HT-29 (cell line): ENCODE results near the gene SLC29A4. TPM values are rescaled to one million over a fixed set of nuclear protein-coding genes. Genes with fewer than 3 reads are reported as not detected.
"Not testable (repeated sequence)": the region's sequence is repeated elsewhere in the genome, so short reads cannot be mapped to it uniquely, and the experiment has no call there.

Experiments
- DNase-seq: peaks from one replicate; pipeline ENCODE4 v3.0.0-alpha.2; 2015; ENCODE audit warnings: low spot score
- total RNA-seq: library from RNA; depleted of rRNA; stranded (reverse); fragments of >200 nt; shearing (Covaris generic); gene quantifications from 2 replicates; pipeline ENCODE4 v1.2.3, GENCODE V29; 2014

The SLC29A4 gene
- total RNA-seq, 1 experiment from 2014 or later, result 7.1 TPM

GRCh38 chr7:5295039-5296014, 12.6 kb downstream of the SLC29A4 start:
- no peak for DNase-seq

DNA sequence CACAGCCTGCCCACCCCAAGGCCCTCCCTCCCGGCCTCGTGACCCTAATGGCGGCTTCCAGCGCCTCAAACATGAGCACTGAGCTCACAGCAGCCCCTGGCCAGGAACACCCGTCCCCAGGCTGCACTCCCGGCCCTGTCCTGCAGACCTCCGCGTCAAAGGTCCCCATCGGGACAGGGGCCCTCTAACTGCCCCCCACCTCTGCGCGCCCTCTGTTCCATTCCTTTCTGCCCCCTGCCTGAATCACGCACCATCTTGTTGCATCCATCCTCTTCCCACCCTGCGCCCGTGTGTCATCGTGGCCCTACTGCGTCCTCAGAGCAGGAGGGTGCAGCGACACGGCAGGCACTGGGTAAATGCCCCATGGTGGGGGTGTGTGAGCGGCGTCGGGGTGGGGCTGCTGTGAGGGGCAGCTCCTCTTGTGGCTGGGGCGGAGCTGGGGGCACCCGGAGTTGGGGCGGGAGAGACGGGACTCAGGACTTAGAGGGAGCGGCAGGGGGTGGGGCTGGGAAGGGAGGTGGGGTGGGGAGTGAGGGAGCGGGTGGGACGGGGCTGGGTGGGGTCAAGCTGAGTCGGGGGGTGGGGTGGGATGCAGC, 13.4 kb downstream of the SLC29A4 start:
- DNase-seq, result no peak

GRCh38 chr7:5296611-5297226, 14.0 kb downstream of the SLC29A4 start:
- peak; percentile 29 for DNase-seq

GRCh38 chr7:5300366-5300765, 17.6 kb downstream of the SLC29A4 start:
- no peak for DNase-seq

DNA sequence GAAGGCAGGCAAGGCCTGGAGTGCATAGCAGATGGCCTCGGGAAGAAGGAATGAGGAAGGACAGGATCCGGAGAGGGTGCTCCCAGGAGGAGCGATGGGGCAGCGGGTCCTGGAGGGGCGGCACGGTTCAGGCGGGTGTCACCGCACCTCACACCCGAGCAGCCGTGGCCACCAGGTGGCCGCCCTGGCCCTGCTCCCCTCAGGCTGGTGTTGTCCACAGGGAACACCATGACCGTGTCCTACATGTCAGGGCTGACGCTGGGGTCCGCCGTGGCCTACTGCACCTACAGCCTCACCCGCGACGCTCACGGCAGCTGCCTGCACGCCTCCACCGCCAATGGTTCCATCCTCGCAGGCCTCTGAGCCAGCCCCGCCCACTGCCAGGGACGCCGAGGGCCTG, 19.8 kb downstream of the SLC29A4 start:
- DNase-seq, result no peak

GRCh38 chr7:5303061-5303460, 20.3 kb downstream of the SLC29A4 start:
- DNase-seq, result no peak

DNA sequence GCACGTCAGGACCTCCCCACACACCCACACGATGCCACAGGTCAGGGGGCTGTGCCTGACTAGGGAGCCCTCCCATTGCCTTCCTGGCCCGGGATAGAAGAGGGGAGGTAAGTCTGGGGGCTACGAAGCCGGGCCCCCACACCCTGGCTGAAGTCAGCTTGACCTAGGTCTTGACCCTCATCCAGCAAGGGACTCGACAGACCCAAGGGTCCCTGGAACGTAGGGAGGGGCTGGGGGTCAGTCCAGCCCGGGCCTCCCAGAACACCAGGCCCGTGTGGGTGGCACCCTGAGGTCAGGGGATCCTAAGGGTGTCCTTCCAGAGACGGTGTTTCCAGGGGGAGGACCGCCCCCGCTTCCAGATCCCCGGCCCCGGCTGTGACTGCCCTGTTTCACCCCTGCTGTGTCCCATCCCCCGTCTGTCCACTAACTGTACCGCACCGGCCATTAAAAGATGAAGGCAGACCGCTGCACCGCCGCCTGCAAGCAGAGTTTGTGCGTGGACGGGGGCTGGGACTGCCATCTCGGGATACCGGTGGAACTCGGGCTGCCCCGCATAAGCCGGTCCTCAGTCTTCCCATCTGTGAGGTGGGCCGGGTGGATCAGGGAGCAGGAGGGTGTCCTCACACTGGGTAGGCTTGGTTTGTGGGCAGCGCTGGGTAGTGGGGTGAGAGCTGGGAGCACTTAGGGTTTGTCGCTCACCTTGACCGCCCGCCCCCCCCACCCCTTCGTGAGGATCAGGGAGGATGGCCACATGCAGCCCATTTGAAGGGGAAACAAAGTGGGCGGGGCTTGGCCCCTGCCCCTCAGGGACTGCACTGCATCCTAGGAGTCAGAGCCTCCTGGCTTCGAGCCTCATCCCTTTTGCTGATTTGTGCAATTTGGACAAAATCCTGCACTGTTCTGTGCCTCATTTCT, 21.1 kb downstream of the SLC29A4 start:
- DNase-seq, result no peak

DNA sequence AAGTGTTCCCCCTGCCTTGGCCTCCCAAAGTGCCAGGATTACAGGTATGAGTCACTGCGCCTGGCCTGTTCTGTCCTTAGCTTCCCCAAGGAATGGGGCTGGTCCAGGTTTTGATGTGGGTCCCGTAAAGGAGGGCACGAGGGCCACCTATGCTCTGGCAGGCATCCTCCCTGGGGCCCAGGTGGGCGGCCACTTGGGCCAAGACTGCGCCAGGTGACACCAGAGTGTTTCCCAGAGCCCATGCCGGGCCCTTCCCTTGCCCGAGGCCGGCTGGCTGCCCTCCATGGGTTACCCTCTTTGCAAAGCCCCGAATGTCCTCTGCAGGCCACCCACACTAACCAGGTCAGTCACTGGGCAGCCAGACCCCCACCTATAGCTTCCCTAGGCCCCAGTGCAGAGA, 22.3 kb downstream of the SLC29A4 start:
- DNase-seq, result not testable (repeated sequence)

GRCh38 chr7:5307221-5308142, 24.7 kb downstream of the SLC29A4 start:
- DNase-seq, result not testable (repeated sequence)

DNA sequence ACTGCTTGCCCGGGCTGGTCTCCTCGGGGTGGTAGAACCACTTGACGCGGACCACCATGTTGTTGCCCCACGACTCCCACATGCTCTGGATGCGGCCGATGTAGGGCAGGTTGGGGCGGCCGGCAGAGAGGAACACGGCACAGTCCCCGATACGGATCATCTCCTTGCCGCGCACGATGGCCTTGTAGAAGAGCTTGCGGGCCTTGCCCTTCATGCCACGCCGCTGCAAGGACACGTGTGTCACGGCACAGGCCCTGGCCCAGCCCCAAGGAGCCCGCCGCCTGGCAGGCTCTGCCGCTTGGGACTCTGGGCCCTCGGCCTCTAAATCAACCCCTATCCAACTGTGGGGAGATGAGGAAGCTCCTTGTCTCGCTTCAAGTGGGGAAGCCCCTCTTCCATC, 26.4 kb downstream of the SLC29A4 start:
- no peak for DNase-seq

DNA sequence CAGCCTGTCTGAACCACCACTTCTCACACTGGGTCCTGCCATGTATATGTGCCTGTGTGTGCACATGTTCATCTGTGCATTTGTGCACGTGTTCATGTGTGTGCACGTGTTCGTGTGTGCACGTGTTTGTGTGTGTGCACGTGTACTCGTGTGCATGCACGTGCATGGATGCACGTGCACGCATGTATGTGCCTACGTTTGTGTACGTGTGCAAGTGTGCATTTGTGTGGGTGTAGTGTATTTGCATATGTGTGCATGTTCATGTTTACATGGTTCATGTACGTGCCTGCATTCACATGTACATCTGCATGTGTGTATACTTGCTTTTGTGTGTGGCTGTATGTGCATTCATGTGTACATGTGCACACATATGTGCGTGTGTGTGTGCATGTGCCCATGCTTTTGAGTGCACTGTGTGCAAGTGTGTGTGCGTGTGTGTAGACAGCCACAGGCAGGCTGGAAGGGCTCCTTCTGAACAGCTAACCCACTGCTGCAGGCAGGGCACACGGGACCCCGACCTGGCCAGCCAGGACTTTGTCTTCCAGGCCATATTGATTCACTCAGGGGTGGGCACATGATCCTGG, 28.2 kb downstream of the SLC29A4 start:
- DNase-seq, result no peak

DNA sequence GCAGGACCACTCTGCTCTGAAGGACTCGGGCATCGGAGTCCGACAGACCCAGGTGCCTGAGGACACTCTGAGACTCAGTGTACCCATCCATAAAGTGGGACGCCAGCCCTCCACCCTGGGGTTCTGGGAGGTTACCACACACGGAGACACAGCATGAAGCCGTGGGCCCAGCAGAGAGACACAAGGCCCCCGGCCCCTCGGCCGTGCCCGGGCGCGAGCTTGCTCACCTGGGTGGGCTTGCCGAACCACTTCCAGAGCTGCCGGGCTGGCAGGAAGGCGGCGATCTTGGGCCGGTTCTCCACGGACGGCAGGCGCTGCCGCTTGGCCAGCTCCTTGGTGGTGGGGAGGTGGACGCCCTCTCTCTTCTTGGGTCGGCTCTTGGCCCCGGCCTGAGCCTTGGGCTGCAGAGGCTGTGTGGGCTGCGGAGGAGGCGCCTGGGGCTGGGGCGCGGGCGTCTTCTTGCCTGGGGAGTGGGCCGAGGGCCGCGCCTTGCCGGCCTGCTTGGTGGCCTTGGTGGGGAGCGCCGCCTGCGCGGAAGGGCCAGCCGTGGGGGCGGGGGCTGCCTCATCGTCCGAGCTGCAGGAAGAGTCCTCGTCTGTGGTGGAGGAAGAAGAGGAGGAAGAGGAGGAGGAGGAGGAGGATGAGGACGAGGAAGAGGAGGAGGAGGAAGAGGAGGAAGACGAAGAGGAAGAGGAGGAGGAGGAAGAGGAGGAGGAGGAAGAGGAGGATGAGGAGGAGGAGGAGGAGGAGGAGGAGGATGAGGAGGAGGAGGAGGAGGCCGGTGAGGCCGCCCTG, 29.7 kb downstream of the SLC29A4 start:
- DNase-seq, result not testable (repeated sequence)

GRCh38 chr7:5313076-5313885, 30.5 kb downstream of the SLC29A4 start:
- not testable (repeated sequence) for DNase-seq

DNA sequence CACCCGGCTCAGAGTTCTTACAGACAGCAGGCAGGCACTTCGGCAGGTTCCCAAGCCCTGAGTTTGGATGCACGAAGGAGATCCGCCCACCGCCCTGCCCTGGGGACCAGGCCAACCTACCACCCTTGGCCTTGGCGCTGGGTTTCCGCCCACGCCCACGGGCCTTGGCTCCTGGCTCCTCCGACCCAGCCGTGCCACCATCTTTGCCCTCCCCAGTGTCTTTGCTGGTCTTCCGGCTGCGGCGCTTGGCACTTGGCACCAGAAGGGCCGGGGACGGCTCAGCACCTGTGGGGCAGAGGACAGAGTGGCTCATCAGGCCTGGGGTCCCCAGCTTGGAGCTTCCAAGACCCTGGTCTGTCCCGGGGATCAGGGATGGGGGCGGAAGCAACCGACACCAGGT, 32.1 kb downstream of the SLC29A4 start:
- DNase-seq, result no peak

DNA sequence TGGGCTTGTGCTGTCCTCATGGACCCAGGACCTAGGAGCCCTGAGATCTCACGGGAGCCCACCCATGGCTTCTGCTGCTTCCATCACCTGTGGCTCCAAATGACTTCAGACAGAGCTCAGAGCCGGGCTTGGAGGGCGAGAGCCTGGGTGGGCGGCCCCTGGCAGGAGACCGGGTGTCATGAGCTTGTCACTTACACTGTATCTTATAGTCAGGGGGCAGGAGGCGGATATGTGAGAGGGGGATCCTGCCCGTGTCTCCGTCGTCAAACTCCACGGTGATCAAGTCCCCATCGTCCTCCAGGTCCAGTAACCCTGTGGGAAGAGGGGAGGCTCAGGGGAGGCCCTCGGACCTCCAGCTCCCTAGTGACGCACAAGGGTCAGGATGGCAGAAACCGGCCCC, 33.0 kb downstream of the SLC29A4 start:
- DNase-seq, result no peak

GRCh38 chr7:5318613-5319012, 35.9 kb downstream of the SLC29A4 start:
- not testable (repeated sequence) for DNase-seq

DNA sequence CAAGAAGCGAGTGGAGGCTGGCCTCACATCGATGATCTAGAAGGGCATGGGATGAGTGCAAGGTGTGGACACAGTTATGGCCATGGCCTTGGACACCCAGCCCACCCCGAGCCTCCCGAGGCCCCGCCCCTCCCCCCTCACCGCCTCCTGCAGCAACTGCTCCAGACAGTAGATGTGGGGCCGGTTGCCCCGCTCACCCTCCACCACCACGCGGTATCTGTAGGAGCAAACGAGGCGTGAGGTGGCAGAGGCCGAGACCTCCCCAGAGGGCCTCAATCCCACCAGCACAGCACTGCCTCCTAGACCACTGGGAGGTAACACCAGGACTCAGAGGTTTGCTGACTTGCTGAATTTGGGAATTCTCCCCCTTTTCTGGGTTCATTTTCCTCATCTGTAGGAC, 37.6 kb downstream of the SLC29A4 start:
- DNase-seq, result no peak

GRCh38 chr7:5320802-5321396, 38.2 kb downstream of the SLC29A4 start:
- no peak for DNase-seq
